Measurements from ENCODE around the gene GPR62.

GPR62 gene

GRCh38 chr3:51955175-51955892 lies at the start of gene GPR62:
TSS of gene GPR62 (plus strand) at chr3:51955381. CDS start at chr3:51955653, 272 bp downstream.
- no peaks in the 10 kb centered on the region for H3K4me1 ChIP-seq (ENCODE audit: insufficient read depth, low read length, poor library complexity, severe bottlenecking)
- no peak for TF ChIP-seq EZH2phosphoT487 (IDR thresholded peaks at IDR 0.05; ENCODE audit: borderline replicate concordance)
- TF ChIP-seq, protein P1, sequence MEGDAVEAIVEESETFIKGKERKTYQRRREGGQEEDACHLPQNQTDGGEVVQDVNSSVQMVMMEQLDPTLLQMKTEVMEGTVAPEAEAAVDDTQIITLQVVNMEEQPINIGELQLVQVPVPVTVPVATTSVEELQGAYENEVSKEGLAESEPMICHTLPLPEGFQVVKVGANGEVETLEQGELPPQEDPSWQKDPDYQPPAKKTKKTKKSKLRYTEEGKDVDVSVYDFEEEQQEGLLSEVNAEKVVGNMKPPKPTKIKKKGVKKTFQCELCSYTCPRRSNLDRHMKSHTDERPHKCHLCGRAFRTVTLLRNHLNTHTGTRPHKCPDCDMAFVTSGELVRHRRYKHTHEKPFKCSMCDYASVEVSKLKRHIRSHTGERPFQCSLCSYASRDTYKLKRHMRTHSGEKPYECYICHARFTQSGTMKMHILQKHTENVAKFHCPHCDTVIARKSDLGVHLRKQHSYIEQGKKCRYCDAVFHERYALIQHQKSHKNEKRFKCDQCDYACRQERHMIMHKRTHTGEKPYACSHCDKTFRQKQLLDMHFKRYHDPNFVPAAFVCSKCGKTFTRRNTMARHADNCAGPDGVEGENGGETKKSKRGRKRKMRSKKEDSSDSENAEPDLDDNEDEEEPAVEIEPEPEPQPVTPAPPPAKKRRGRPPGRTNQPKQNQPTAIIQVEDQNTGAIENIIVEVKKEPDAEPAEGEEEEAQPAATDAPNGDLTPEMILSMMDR (conservative IDR thresholded peaks at IDR 0.05; ENCODE audit: low read length): no peak
- no peaks in the 10 kb centered on the region for H3K79me2 ChIP-seq (ENCODE audit: insufficient read depth, low read length)
- no peaks in the 10 kb centered on the region for H4K20me1 ChIP-seq (ENCODE audit: insufficient read depth, low read length, poor library complexity, severe bottlenecking)
- H3K9me3 ChIP-seq (ENCODE audit: insufficient read depth, low read depth, low read length): no peaks in the 10 kb centered on the region
- no peak within 1 kb of the TSS for H2AFZ ChIP-seq (ENCODE audit: low read length)
- H3K9ac ChIP-seq (ENCODE audit: low read depth, low read length, poor library complexity, severe bottlenecking): no peak within 1 kb of the TSS
- no peak within 1 kb of the TSS for H3K4me3 ChIP-seq (ENCODE audit: low read length, poor library complexity, severe bottlenecking)
- no peak within 1 kb of the TSS for H3K4me2 ChIP-seq (ENCODE audit: low read depth, low read length, poor library complexity, severe bottlenecking)
- H3K27me3 ChIP-seq (ENCODE audit: insufficient read depth, low read length, poor library complexity, severe bottlenecking): no peaks in the 10 kb centered on the region
- no peaks in the 10 kb centered on the region for H3K36me3 ChIP-seq (ENCODE audit: insufficient read depth, low read length)
- no peaks in the 10 kb centered on the region for H3F3A ChIP-seq (ENCODE audit: low read depth)
- H3K9me2 ChIP-seq (replicated peaks; ENCODE audit: low read depth, low read length): no peaks in the 10 kb centered on the region

GRCh38 chr3:51908026-51908425 lies 47.2 kb upstream of the GPR62 start:
- Histone ChIP-seq H3K4me3 (ENCODE audit: low read length, poor library complexity, severe bottlenecking) (no peak overlapping the region), H3K9me2 (replicated peaks; ENCODE audit: low read depth, low read length) (no peaks in the 10 kb centered on the region), H3F3A (ENCODE audit: low read depth) (no peaks in the 10 kb centered on the region), H3K79me2 (ENCODE audit: insufficient read depth, low read length) (no peaks in the 10 kb centered on the region), H3K4me1 (ENCODE audit: insufficient read depth, low read length, poor library complexity, severe bottlenecking) (no peaks in the 10 kb centered on the region), H3K9me3 (ENCODE audit: insufficient read depth, low read depth, low read length) (peaks cover 7% of the 10 kb centered on the region; the same call in 1 of the 2 replicates), H3K27me3 (ENCODE audit: insufficient read depth, low read length, poor library complexity, severe bottlenecking) (no peaks in the 10 kb centered on the region), H3K4me2 (ENCODE audit: low read depth, low read length, poor library complexity, severe bottlenecking) (no peak overlapping the region), H4K20me1 (ENCODE audit: insufficient read depth, low read length, poor library complexity, severe bottlenecking) (no peaks in the 10 kb centered on the region), H2AFZ (ENCODE audit: low read length) (no peak overlapping the region), H3K36me3 (ENCODE audit: insufficient read depth, low read length) (no peaks in the 10 kb centered on the region), H3K9ac (ENCODE audit: low read depth, low read length, poor library complexity, severe bottlenecking) (no peak overlapping the region)
- TF ChIP-seq EZH2phosphoT487 (IDR thresholded peaks at IDR 0.05; ENCODE audit: borderline replicate concordance): no peak
- TF ChIP-seq, protein P1 (conservative IDR thresholded peaks at IDR 0.05; ENCODE audit: low read length): no peak

DNA sequence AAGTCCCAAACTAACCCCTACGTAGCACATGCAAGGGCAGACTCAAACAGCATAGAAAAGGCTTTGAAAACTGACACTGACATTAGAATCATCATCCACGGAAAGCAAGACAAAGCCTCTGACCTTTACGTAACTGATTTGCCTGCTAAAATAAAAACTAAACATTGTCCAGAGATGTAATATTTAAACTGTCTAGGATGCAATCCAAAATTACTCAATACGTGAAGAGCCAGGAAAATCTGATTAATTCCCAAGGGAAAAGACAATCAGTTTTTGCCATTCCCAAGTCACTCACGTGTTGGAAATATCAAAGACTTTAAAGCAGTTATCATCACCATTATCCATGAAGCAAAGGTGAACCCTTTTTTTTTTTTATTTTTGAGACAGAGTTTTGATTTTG lies 38.8 kb upstream of the GPR62 start:
- TF ChIP-seq EZH2phosphoT487 (IDR thresholded peaks at IDR 0.05; ENCODE audit: borderline replicate concordance): no peak
- TF ChIP-seq, protein P1 (conservative IDR thresholded peaks at IDR 0.05; ENCODE audit: low read length): no peak
- Histone ChIP-seq H3K4me2 (ENCODE audit: low read depth, low read length, poor library complexity, severe bottlenecking) (no peak overlapping the region), H4K20me1 (ENCODE audit: insufficient read depth, low read length, poor library complexity, severe bottlenecking) (no peaks in the 10 kb centered on the region), H3K36me3 (ENCODE audit: insufficient read depth, low read length) (no peaks in the 10 kb centered on the region), H3K27me3 (ENCODE audit: insufficient read depth, low read length, poor library complexity, severe bottlenecking) (no peaks in the 10 kb centered on the region), H3K4me3 (ENCODE audit: low read length, poor library complexity, severe bottlenecking) (no peak overlapping the region), H3K9ac (ENCODE audit: low read depth, low read length, poor library complexity, severe bottlenecking) (no peak overlapping the region), H3F3A (ENCODE audit: low read depth) (no peaks in the 10 kb centered on the region), H3K9me2 (replicated peaks; ENCODE audit: low read depth, low read length) (no peaks in the 10 kb centered on the region), H2AFZ (ENCODE audit: low read length) (no peak overlapping the region), H3K9me3 (ENCODE audit: insufficient read depth, low read depth, low read length) (no peaks in the 10 kb centered on the region), H3K4me1 (ENCODE audit: insufficient read depth, low read length, poor library complexity, severe bottlenecking) (no peaks in the 10 kb centered on the region), H3K79me2 (ENCODE audit: insufficient read depth, low read length) (no peaks in the 10 kb centered on the region)

Data from Loucy (cell line).